Esophagus (tissue), 2 donors: ENCODE data around the gene PPP1R13L. TPM values are rescaled to one million over a fixed set of nuclear protein-coding genes. Genes with fewer than 3 reads are reported as not detected.
A peak's percentile ranks its signal among the peaks of the same experiment; 100 is the strongest.

Source experiments
- H3K27ac ChIP-seq, 2 donors: one replicate each; pipeline ENCODE4 v1.5.1; 2013; ENCODE audit warnings: low read depth in 2 of 2, mild to moderate bottlenecking in 2 of 2, inconsistent platforms in 1 of 2, low read length in 1 of 2, moderate library complexity in 1 of 2
- H3K27me3 ChIP-seq, 2 donors: one replicate each; pipeline ENCODE4 v1.6.1; 2013; ENCODE audit warnings: low read length in 2 of 2, control low read depth in 1 of 2, mild to moderate bottlenecking in 1 of 2; ENCODE audit not compliant: insufficient read depth in 2 of 2, control insufficient read depth in 1 of 2
- H3K36me3 ChIP-seq, 2 donors: one replicate each; pipeline ENCODE4 v1.6.1; 2013; ENCODE audit warnings: low read length in 1 of 2; ENCODE audit not compliant: control insufficient read depth in 2 of 2, insufficient read depth in 2 of 2
- H3K4me1 ChIP-seq, 2 donors: one replicate each; pipeline ENCODE4 v1.6.1; 2013; ENCODE audit warnings: low read length in 1 of 2; ENCODE audit not compliant: control insufficient read depth in 2 of 2, insufficient read depth in 2 of 2
- H3K4me3 ChIP-seq, 2 donors: one replicate each; pipeline ENCODE4 v1.5.1; 2013; ENCODE audit warnings: low read length in 2 of 2, mild to moderate bottlenecking in 2 of 2, low read depth in 1 of 2, moderate library complexity in 1 of 2
- H3K9me3 ChIP-seq, 2 donors: one replicate each; pipeline ENCODE4 v1.6.1; 2013; ENCODE audit warnings: mild to moderate bottlenecking in 2 of 2, low read depth in 1 of 2, low read length in 1 of 2, moderate library complexity in 1 of 2; ENCODE audit not compliant: control insufficient read depth in 2 of 2, insufficient read depth in 1 of 2
- WGBS, 2 donors: extraction: QIAGEN DNeasy Blood & Tissue Kit; methylation state at CpG; one replicate each; pipeline ENCODE4 v1.1.7; 2013; 5-methylcytosine and 5-hydroxymethylcytosine counted together
- polyA plus RNA-seq, 2 donors: library from polyadenylated mRNA; stranded (reverse); fragments of 200-250 nt; gene quantifications; one replicate each; pipeline ENCODE4 v1.2.3, GENCODE V29; 2013
- donor health status: healthy with polysubstance abuse.
- donor health status: Bipolar disorder and iron deficiency.

The PPP1R13L gene
- polyA plus RNA-seq, 2 donors = 163 to 233 TPM

GRCh38 chr19:45351401-45351952, 53.4 kb downstream of the PPP1R13L start:
- Histone ChIP-seq H3K36me3 (peaks cover 7 to 46% of the 10 kb centered on the region in 2 donors), H3K27me3 (no peaks in the 10 kb centered on the region), H3K4me1 (peaks cover 0 to 2% of the 10 kb centered on the region in 2 donors), H3K27ac (no peak overlapping the region), H3K9me3 (peaks cover 0 to 4% of the 10 kb centered on the region in 2 donors), H3K4me3 (no peak overlapping the region)
- WGBS, 2 donors = 72 to 78% methylated on average over 13 of the region's 13 CpGs

GRCh38 chr19:45350477-45351058, 54.3 kb downstream of the PPP1R13L start:
- H3K9me3 ChIP-seq = peaks cover 0 to 4% of the 10 kb centered on the region in 2 donors
- WGBS, 2 donors = 84 to 87% methylated on average over 17 of the region's 17 CpGs
- H3K4me3 ChIP-seq = no peak overlapping the region
- H3K4me1 ChIP-seq = peaks cover under 1 to 2% of the 10 kb centered on the region in 2 donors
- H3K27me3 ChIP-seq = no peaks in the 10 kb centered on the region
- H3K27ac ChIP-seq = no peak overlapping the region
- H3K36me3 ChIP-seq = peaks cover 7 to 46% of the 10 kb centered on the region in 2 donors

GRCh38 chr19:45349430-45349941, 55.4 kb downstream of the PPP1R13L start:
- Histone ChIP-seq H3K4me1 (peaks cover 2 to 5% of the 10 kb centered on the region in 2 donors), H3K9me3 (no peaks in the 10 kb centered on the region), H3K27me3 (no peaks in the 10 kb centered on the region), H3K36me3 (peaks cover 7 to 42% of the 10 kb centered on the region in 2 donors), H3K4me3 (no peak overlapping the region), H3K27ac (no peak overlapping the region)
- WGBS, 2 donors = 86% methylated on average over 17 of the region's 17 CpGs

- Histone ChIP-seq H3K9me3 (no peaks in the 10 kb centered on the region), H3K36me3 (peaks cover 7 to 38% of the 10 kb centered on the region in 2 donors), H3K4me3 (no peak overlapping the region), H3K27me3 (no peaks in the 10 kb centered on the region), H3K4me1 (peaks cover 2 to 5% of the 10 kb centered on the region in 2 donors), H3K27ac (no peak overlapping the region)
- WGBS, 2 donors = 74 to 77% methylated on average over 3 of the region's 3 CpGs
These were observed 55.8 kb downstream of the PPP1R13L start for GRCh38 chr19:45349126-45349415.

GRCh38 chr19:45348367-45349125, 56.3 kb downstream of the PPP1R13L start:
- Histone ChIP-seq H3K36me3 (peaks cover 7 to 36% of the 10 kb centered on the region in 2 donors), H3K4me3 (no peak overlapping the region), H3K9me3 (no peaks in the 10 kb centered on the region), H3K27me3 (no peaks in the 10 kb centered on the region), H3K27ac (no peak overlapping the region), H3K4me1 (peaks cover 0 to 5% of the 10 kb centered on the region in 2 donors)
- WGBS, 2 donors = 76 to 80% methylated on average over 22 to 23 of the region's 23 CpGs

GRCh38 chr19:45347570-45348366, 57.1 kb downstream of the PPP1R13L start:
- Histone ChIP-seq H3K9me3 (no peaks in the 10 kb centered on the region), H3K36me3 (peaks cover 7 to 30% of the 10 kb centered on the region in 2 donors), H3K4me3 (no peak overlapping the region), H3K4me1 (peaks cover 0 to 8% of the 10 kb centered on the region in 2 donors), H3K27me3 (no peaks in the 10 kb centered on the region), H3K27ac (no peak overlapping the region)
- 74 to 81% methylated on average over 25 of the region's 25 CpGs for WGBS, 2 donors

GRCh38 chr19:45346449-45346848, 58.4 kb downstream of the PPP1R13L start:
- no peak overlapping the region for H3K27ac ChIP-seq
- no peak overlapping the region for H3K4me3 ChIP-seq
- no peaks in the 10 kb centered on the region for H3K27me3 ChIP-seq
- peaks cover 0 to 8% of the 10 kb centered on the region in 2 donors for H3K4me1 ChIP-seq
- no peaks in the 10 kb centered on the region for H3K9me3 ChIP-seq
- H3K36me3 ChIP-seq = peaks cover 2 to 18% of the 10 kb centered on the region in 2 donors
- 28 to 56% methylated on average over 24 to 27 of the region's 27 CpGs for WGBS, 2 donors

GRCh38 chr19:45345506-45345860, 59.4 kb downstream of the PPP1R13L start:
- no peaks in the 10 kb centered on the region for H3K9me3 ChIP-seq
- no peak overlapping the region for H3K4me3 ChIP-seq
- H3K27me3 ChIP-seq = no peaks in the 10 kb centered on the region
- WGBS, 2 donors = 61 to 68% methylated on average over 12 to 15 of the region's 15 CpGs
- peaks cover 0 to 8% of the 10 kb centered on the region in 2 donors for H3K4me1 ChIP-seq
- peak overlapping the region; percentile 77 to 86 for H3K27ac ChIP-seq
- peaks cover 0 to 12% of the 10 kb centered on the region in 2 donors for H3K36me3 ChIP-seq
